Activated CD4-positive, alpha-beta T cell treated with anti-CD3 and anti-CD28 coated beads for 1 hour (primary cell): ENCODE results near the gene SMIM43.
"Not testable (repeated sequence)": the region's sequence is repeated elsewhere in the genome, so short reads cannot be mapped to it uniquely, and the experiment has no call there.

Experiments used
- DNase-seq: peaks from one replicate; pipeline ENCODE4 v3.0.0-alpha.2; 2020

Gene SMIM43

DNA sequence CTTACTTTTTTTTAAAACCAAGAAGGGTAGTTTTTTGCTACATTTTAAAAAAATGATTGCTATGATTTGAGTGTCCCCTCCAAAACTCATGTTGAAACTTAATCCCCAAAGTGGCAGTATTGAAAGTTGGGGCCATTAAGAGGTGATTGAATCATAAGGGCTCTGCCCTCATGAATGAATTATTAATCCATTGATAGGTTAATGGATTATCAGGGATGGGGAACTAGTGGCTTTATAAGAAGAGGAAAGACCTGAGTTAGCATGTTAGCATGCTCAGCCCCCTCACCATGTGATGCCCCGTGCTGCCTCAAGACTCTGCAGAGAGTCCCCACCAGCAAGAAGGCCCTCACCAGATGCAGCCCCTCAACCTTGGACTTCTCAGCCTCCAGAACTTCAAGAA lies 31.0 kb downstream of the SMIM43 start:
- no peak for DNase-seq

DNA sequence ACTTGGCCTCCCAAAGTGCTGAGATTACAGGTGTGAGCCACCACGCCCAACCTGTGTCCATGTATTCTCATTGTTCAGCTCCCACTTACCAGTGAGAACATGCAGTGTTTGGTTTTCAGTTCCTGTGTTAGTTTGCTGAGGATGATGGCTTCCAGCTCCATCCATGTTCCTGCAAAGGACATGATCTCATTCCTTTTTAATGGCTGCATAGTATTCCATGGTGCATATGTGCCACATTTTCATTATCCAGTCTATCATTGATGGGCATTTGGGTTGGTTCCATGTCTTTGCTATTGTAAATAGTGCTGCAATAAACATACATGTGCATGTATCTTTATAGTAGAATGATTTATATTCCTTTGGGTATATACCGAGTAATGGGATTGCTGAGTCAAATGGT lies 35.2 kb downstream of the SMIM43 start:
- DNase-seq, result not testable (repeated sequence)

DNA sequence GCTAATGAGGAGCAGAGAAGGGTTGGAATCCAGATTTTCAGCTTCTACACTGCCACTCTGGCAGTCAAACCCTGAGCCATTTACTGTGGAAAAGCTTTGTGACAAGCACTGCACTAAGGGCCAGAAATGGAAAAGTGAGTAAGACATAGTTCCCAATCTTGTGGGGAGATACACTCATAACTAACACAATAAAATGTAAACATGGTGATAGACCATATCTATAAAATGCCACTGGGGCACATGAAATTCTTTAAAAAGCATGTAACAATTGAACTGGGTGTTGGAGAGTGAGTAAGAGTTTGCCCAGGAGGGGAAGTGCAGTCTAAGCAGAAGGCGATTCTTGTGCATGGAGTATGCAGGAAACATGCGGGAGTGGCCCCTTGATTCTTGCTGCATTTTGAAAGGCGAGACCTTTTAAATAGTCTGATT lies 36.2 kb downstream of the SMIM43 start:
- no peak for DNase-seq

DNA sequence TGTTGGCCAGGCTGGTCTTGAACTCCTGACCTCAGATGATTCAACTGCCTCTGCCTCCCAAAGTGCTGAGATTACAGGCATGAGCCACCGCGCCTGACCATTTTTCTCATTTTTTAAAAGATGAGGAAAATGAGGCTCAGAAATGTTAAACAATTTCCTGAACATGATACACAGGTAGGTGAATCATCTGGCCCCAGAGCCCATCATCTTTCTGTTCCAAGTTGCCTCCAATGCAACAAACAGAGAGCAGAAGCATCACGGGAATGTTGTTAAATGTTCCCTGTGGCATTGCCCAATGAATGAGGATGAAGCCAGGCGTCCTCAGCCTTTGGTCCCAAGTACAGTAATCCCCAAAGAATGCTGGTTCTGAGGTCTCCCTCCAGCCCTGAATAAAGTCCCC lies 36.9 kb downstream of the SMIM43 start:
- no peak for DNase-seq

DNA sequence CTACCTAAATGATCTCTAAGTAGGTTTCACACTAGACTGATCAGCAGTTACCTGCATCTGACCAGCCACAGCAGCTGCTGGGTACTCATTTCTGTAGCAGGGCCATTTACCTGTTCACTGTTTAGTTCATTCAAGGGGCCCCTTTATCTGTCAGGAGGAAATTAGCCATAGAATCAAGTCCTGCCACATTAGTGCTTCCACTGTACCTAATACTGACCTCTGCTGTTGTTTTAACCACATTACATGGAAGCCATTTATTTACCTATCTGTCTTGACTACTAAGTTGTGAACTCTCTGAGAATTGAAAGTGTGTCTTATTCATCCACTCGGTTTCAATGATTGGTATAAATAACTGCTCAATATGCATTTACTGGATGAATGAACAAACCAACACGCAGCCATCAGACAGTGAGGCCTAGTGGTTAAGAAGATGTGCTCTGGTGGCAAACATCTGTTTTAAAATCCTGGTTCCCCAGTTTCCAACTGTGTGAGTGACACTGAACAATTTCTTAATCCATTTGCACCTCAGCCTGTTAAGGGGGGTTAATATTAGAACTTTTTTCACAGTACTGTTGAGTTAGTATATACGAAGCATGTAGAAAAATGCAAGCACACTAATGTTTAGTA lies 38.2 kb downstream of the SMIM43 start:
- no peak for DNase-seq

DNA sequence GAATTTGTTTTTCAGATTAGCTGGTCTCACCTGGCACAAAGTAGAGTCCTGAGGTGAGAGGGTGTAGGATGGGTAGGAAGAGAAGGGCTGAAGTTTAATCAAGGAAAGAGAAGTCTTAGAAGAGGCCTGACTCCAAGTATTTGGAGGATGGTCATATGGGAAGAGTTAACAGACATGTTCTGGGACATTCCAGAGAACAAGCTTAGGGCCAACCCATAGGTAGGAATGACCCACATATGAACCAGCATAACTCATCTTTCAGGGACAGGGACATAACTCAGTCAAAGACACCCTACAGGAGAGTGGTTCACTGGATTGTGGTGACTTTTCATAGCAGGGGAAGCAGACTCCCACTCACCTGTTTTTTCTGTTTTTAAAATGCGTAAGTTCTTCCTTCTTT lies 40.3 kb downstream of the SMIM43 start:
- DNase-seq, result no peak

DNA sequence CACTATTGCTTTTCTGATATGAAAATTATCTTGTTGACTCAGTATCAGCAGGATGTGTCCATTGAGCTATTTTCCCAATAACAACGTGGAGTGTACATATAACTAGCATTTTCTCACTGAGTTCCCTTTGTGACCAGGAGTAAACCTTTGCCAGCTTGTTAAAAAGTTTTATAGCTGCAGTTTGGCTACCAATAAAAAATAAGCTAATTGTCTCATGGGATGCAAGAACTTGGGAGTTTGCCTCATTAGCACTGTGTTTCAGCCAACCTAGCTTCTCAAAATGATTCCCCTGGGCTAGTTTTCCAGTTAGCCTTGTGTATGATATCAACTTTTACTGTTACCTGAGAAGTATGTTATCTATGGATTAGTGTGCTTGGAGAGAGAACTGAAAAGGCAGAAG lies 43.3 kb downstream of the SMIM43 start:
- DNase-seq, result no peak

DNA sequence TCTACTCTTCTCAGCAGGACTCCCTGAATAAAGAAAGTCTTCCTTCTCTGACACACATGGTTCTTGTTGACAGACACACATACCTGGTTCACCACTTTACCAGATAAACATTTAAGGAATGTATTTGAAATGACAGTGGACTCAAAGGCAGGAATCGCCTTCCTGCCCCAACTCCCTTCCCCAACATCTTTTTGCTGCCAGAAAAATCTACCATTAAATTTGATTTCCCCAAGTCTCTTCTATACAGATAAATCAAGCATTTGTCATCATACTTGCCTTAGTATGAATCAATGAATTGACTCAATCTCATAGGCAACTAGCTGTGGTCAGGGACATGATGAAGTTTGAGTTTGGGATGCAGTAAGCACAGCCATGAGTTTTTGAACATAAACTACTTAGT lies 44.9 kb downstream of the SMIM43 start:
- no peak for DNase-seq

DNA sequence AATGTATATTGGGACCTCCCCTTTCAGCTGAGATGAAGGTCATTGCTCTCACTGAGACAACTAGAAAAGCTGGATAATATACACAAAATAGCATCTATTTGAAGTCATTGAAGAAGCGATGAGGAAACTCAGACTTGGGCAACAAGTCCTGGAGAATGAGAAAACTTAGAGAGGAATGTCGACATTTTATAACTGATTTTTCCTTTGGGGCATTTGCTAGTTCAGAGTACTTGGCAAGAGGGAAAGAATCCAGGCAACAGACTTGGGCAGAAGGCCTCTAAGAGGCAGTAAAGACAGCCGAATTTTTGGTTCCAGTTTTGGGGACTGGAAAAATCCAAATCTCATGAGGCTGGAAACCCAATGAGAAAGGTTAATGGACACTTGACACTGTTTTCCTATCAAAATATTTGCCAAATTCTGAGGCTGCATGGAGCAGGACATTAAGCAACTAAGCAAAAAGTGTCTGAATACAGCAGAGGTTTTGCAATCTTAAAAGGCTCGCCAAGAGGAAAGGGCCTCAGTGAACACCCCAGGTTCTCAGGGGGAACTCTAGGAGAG lies 47.2 kb downstream of the SMIM43 start:
- no peak for DNase-seq

DNA sequence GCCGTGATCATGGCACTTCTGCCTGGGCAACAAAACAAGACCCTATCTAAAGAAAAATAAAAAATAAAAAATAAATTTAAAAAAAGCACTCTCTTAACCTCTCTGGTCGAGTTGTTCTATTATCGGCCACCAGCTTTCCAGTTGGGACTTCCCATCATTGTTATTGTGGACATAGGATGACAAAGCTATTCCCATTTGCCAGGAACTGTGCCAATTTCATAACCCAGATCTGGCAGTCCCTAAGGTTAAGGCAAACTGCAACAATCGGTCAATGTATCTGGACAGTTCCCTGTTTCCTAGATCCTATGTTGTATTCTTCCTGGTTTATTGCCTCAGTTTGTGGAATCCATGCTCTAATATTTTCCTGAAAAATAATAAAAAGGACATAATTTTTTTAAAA lies 50.4 kb downstream of the SMIM43 start:
- no peak for DNase-seq

DNA sequence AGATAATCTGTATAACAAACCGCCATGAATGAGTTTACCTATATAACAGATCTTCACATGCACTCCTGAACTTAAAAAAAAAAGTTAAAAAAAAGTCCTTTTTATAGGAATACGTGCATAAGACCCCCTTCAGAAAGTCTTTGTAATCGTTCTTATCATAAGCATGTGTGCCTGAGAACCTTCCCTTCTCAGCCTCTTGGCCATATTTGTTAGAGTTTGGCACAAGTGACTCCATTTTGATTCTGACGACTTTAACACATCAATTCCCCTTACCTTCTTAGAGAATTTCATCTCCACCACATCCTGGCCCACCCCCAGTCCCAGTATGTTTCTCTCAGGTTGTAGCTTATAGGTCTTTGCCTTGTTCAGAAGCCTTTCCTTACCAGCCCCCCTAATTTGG lies 52.2 kb downstream of the SMIM43 start:
- no peak for DNase-seq

DNA sequence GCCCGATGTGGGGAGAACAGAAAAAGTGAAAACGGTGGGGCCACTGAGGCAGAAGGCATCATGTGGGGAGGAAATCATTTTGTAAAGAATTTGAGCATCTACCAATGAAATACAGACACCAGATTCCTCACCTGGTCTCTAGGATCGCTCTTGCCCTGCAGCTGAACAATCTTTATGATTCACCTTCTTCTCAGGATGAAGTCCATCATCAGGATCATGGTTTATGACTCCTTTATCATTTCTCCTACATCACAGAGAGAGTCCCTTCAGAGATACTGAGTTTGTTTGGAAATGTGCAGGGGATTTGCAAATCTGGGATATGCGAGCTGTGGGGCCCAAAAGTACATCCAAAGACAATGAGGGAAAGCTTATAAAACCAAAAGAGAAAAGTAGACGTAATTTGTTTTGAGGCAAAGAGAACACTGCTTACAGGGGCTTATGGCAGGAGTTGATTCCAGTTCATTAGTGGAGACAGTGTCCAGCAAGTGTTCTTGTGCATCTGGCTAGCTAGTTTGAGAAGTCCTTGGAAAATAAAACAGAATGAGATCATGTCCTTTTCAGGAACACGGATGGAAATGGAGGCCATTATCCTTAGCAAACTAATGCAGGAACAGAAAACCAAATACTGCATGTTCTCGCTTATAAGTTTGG lies 52.8 kb downstream of the SMIM43 start:
- no peak for DNase-seq

DNA sequence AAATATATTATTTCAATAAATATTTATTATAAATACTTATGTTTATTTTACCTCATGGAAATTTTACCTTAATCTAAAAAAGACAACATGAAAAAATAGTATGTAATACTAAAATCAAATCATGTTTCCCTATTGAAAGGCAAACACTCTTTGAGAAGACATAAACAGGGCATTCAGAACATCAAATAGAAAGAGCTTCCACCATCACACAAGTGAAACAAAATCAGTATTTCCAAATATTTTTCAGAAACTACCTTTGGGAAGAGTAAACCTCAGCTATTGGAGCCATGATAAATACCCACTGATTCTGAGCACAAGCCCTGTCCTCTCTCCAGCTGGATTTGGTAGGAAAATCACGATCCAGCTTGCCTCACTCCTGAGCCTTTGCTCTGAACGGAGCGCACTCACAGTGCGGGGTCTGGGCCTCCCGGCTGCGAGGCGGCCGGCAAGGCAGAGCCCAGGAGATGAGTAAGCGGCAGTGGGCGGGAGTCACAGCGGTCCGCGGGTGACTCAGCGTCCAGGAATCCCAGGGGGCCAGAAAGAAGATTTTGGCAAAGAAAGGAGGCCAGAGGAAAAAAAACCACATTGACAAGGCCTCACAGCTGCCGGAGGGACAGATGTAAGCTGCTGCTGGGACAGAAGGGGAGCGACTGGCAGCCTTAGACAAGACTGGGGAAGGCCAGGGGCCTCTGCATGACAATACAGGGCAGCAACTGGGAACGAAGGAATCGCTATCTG lies 53.5 kb downstream of the SMIM43 start:
- no peak for DNase-seq

DNA sequence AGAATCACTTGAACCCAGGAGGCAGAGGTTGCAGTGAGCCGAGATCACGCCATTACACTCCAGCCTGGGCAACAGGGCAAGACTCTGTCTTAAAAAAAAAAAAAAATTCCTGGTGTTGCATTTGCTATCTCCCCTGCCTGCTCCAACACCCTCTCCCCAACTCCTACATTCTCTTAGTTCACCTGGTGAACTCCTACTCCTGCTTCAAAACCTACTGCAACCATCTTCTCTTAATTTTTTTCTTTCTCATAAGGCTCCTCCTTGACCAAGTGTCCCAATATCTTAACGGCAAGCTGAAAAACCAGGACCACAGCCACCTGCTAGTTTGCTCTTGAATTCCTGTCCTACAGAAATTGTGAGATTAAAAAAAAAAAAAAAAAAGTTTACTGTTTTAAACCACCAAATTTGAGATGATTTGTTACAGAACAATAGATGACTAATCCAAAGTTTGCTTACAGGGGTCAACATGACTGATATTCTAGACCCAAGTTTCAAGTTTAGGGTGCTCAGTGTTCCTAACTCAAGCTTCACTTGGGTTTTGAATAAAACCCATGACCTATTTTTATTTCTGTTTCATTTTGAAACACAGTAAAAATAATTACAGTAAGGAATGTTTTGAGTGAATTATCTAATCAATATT lies 55.1 kb downstream of the SMIM43 start:
- DNase-seq, result no peak
